ENCODE data around the gene ANKLE2. TPM values are rescaled to one million over a fixed set of nuclear protein-coding genes. Genes with fewer than 3 reads are reported as not detected.
"Not testable (repeated sequence)": the region's sequence is repeated elsewhere in the genome, so short reads cannot be mapped to it uniquely, and the experiment has no call there.

ANKLE2 gene
- total RNA-seq, 2 donors from 2014 or later: 31.1 to 82.4 TPM

DNA sequence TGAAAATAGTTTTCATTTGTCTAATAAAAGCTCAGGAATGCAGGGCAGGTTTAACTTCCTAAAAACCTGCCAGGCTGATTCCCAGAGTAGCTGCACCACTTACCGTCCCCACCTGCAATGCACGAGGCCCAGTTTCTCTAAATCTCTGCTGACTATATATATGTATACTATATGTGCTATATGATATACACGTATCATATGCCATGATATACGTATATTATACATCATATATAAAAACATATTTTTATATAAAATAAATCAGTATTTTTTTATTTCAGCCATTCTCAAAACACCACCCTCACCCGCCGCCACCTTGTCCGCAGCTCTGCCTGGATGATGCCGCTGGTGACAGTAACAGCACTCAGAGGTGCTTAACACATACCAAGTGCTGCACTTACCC lies 2.3 kb downstream of the ANKLE2 start:
- Histone ChIP-seq H3K4me3 (no peak overlapping the region), H3K36me3 (no peaks in the 10 kb centered on the region), H3K27ac (no peak overlapping the region), H3K27me3 (replicated peaks; ENCODE audit: insufficient read depth) (no peaks in the 10 kb centered on the region), H3K4me1 (replicated peaks) (peaks cover 4% of the 10 kb centered on the region), H3K9me3 (no peaks in the 10 kb centered on the region)
- intact Hi-C loops (cut with DNase I): no loop called here
- TF ChIP-seq, protein P1, sequence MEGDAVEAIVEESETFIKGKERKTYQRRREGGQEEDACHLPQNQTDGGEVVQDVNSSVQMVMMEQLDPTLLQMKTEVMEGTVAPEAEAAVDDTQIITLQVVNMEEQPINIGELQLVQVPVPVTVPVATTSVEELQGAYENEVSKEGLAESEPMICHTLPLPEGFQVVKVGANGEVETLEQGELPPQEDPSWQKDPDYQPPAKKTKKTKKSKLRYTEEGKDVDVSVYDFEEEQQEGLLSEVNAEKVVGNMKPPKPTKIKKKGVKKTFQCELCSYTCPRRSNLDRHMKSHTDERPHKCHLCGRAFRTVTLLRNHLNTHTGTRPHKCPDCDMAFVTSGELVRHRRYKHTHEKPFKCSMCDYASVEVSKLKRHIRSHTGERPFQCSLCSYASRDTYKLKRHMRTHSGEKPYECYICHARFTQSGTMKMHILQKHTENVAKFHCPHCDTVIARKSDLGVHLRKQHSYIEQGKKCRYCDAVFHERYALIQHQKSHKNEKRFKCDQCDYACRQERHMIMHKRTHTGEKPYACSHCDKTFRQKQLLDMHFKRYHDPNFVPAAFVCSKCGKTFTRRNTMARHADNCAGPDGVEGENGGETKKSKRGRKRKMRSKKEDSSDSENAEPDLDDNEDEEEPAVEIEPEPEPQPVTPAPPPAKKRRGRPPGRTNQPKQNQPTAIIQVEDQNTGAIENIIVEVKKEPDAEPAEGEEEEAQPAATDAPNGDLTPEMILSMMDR (IDR thresholded peaks at IDR 0.05): no peak
- TF ChIP-seq POLR2AphosphoS5 (IDR thresholded peaks at IDR 0.05) (no peak), POLR2A (IDR thresholded peaks at IDR 0.05) (no peak)
- DNase-seq (ENCODE audit: low spot score): no peak
- 79% methylated on average over 8 of the region's 8 CpGs for WGBS

GRCh38 chr12:132758825-132759224 lies 2.8 kb downstream of the ANKLE2 start:
- H3K4me3 ChIP-seq; H3K4me1 ChIP-seq (replicated peaks); H3K9me3 ChIP-seq; H3K36me3 ChIP-seq; H3K27ac ChIP-seq; intact Hi-C loops (cut with DNase I); H3K27me3 ChIP-seq (replicated peaks; ENCODE audit: insufficient read depth); DNase-seq (ENCODE audit: low spot score): not testable (repeated sequence)
- 89% methylated on average over 21 of the region's 28 CpGs for WGBS

DNA sequence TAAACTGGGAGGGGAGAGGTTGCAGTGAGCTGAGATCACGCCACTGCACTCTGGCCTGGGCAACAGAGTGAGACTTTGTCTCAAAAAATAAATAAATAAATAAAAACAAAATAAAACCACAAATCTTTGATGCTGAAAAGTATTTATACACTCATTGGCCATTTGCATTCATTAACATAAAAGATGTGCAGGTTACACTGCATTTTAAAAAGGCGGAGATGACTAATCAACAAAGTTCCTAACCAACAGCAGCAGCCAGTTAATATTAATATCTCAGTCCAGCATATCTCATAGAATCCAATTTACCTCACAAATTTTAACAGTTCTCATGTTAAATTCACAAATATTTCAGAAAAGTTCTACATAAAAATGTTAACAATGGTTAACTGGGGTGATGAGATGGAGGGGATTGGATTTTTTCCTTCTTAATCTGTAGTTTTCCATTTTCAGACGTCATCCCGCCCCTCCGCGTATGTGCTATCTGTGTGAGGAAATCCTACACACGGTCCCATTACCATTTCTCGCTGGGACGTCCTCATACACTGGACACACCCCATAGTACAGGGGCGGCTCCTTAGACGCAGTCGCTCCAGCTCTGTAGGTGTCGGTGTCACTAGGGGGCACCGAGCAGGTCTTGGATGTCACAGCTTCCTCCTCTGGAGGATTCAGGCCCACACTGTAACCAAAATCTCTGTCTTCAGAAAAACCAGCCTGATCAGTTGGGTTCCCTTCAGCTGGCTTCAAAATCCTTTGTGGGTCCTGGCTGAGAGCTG lies 7.3 kb downstream of the ANKLE2 start:
- DNase-seq (ENCODE audit: low spot score): no peak
- H3K9me3 ChIP-seq: no peaks in the 10 kb centered on the region
- H3K27ac ChIP-seq: no peak overlapping the region
- peaks cover 5 to 10% of the 10 kb centered on the region in 2 donors for H3K36me3 ChIP-seq
- 71% methylated on average over 14 of the region's 14 CpGs for WGBS
- no peak for TF ChIP-seq POLR2A (IDR thresholded peaks at IDR 0.05)
- no peak for TF ChIP-seq POLR2AphosphoS5 (IDR thresholded peaks at IDR 0.05)
- TF ChIP-seq, protein P1 (IDR thresholded peaks at IDR 0.05): no peak
- no peaks in the 10 kb centered on the region for H3K4me1 ChIP-seq (replicated peaks)
- H3K27me3 ChIP-seq (replicated peaks; ENCODE audit: insufficient read depth): no peaks in the 10 kb centered on the region
- intact Hi-C loops (cut with DNase I): no loop called here
- no peak overlapping the region for H3K4me3 ChIP-seq

DNA sequence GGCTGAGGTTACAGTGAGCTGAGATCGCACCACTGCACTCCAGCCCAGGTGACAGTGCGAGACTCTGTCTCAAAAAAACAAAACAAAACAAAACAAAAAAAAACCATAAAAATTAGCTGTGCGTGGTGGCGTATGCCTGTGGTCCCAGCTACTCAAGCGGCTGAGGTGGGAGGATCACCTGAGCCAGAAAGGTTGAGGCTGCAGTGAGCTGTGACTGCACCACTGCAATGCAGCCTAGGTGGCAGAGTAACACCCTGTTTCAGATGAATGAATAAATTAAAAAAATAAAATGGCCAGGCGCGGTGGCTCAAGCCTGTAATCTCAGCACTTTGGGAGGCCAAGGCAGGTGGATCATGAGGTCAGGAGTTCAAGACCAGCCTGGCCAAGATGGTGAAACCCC lies 8.0 kb downstream of the ANKLE2 start:
- H3K4me3 ChIP-seq; H3K9me3 ChIP-seq; H3K27ac ChIP-seq; H3K27me3 ChIP-seq (replicated peaks; ENCODE audit: insufficient read depth); intact Hi-C loops (cut with DNase I); H3K4me1 ChIP-seq (replicated peaks); DNase-seq (ENCODE audit: low spot score): not testable (repeated sequence)
- 95% methylated on average over 7 of the region's 7 CpGs for WGBS
- peaks cover 5 to 14% of the 10 kb centered on the region in 2 donors for H3K36me3 ChIP-seq

GRCh38 chr12:132748319-132748718 lies 13.3 kb downstream of the ANKLE2 start:
- Histone ChIP-seq H3K4me3 (no peak overlapping the region), H3K27me3 (replicated peaks; ENCODE audit: insufficient read depth) (no peaks in the 10 kb centered on the region), H3K36me3 (peaks cover 22 to 30% of the 10 kb centered on the region in 2 donors), H3K9me3 (no peaks in the 10 kb centered on the region), H3K27ac (no peak overlapping the region), H3K4me1 (replicated peaks) (no peaks in the 10 kb centered on the region)
- TF ChIP-seq, protein P1 (IDR thresholded peaks at IDR 0.05): no peak
- TF ChIP-seq POLR2AphosphoS5 (IDR thresholded peaks at IDR 0.05) (no peak), POLR2A (IDR thresholded peaks at IDR 0.05) (no peak)
- intact Hi-C loops (cut with DNase I): no loop called here
- 86% methylated on average over 8 of the region's 10 CpGs for WGBS
- DNase-seq (ENCODE audit: low spot score): no peak

DNA sequence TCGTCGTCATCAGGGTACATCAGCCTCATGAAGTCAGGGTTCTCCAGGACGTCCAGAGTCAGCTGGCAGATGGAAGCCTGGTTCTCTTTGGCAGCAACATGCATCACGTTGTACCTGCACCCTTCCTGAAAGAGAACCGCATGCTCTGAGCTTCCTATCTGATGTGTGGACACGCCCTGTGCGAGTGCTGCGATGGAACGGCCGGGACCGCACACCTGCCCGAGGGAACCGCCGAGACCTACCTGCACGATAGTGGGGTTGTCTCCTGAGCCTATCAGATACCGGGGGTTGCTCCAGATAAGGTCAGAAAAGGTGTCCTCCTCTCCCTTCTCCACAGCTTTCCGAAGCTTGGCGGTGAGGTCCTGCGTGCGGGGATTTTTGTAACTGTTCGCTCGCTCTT lies 13.7 kb downstream of the ANKLE2 start:
- H3K36me3 ChIP-seq: peaks cover 22 to 30% of the 10 kb centered on the region in 2 donors
- H3K27me3 ChIP-seq (replicated peaks; ENCODE audit: insufficient read depth): no peaks in the 10 kb centered on the region
- H3K27ac ChIP-seq: no peak overlapping the region
- DNase-seq (ENCODE audit: low spot score): no peak
- WGBS: 92% methylated on average over 22 of the region's 22 CpGs
- TF ChIP-seq, protein P1 (IDR thresholded peaks at IDR 0.05): no peak
- TF ChIP-seq POLR2A (IDR thresholded peaks at IDR 0.05) (no peak), POLR2AphosphoS5 (IDR thresholded peaks at IDR 0.05) (no peak)
- no peaks in the 10 kb centered on the region for H3K9me3 ChIP-seq
- H3K4me3 ChIP-seq: no peak overlapping the region
- H3K4me1 ChIP-seq (replicated peaks): no peaks in the 10 kb centered on the region
- intact Hi-C loops (cut with DNase I): no loop called here
